ENCODE measurements around the gene PHF11.

DNA sequence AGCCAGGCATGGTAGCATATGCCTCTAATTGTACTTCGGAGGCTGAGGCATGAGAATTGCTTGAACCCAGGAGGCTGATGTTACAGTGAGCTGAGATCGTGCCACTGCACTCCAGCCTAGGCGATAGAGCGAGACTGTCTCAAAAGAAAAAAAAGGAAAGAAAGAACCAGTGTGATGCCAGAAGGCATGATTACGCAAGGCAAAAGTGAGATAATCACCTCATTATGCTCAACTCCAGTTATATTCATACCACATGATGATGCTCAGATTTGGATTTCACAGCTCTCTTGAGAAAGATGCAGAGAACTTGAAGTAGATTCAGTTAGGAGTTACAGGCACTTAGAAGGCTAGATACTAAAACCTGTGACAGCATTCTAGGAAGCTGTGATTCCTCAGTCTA is 67.8 kb downstream of the PHF11 start:
- TF ChIP-seq KDM1A (IDR thresholded peaks at IDR 0.05; ENCODE audit: borderline replicate concordance, low read length) (no peak), EGR1 (IDR thresholded peaks at IDR 0.05; ENCODE audit: borderline replicate concordance, low read depth, low read length) (no peak), SIN3A (conservative IDR thresholded peaks at IDR 0.05 in 1 of 2, IDR thresholded peaks at IDR 0.05 in 1 of 2; ENCODE audit: low read depth in 1 of 2, low read length in 2 of 2) (no peak), SUZ12 (IDR thresholded peaks at IDR 0.05; ENCODE audit: low read length) (no peak), HDAC2 (IDR thresholded peaks at IDR 0.05; ENCODE audit: borderline replicate concordance in 1 of 2, low read depth in 2 of 2, low read length in 2 of 2) (no peak), USF2 (IDR thresholded peaks at IDR 0.05; ENCODE audit: low read length) (no peak), TCF12 (IDR thresholded peaks at IDR 0.05; ENCODE audit: low read depth, low read length) (no peak)
- TF ChIP-seq, protein P1, sequence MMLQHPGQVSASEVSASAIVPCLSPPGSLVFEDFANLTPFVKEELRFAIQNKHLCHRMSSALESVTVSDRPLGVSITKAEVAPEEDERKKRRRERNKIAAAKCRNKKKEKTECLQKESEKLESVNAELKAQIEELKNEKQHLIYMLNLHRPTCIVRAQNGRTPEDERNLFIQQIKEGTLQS (IDR thresholded peaks at IDR 0.05; ENCODE audit: insufficient read depth, low read depth, low read length) = no peak
- TF ChIP-seq, protein P2, sequence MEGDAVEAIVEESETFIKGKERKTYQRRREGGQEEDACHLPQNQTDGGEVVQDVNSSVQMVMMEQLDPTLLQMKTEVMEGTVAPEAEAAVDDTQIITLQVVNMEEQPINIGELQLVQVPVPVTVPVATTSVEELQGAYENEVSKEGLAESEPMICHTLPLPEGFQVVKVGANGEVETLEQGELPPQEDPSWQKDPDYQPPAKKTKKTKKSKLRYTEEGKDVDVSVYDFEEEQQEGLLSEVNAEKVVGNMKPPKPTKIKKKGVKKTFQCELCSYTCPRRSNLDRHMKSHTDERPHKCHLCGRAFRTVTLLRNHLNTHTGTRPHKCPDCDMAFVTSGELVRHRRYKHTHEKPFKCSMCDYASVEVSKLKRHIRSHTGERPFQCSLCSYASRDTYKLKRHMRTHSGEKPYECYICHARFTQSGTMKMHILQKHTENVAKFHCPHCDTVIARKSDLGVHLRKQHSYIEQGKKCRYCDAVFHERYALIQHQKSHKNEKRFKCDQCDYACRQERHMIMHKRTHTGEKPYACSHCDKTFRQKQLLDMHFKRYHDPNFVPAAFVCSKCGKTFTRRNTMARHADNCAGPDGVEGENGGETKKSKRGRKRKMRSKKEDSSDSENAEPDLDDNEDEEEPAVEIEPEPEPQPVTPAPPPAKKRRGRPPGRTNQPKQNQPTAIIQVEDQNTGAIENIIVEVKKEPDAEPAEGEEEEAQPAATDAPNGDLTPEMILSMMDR (IDR thresholded peaks at IDR 0.05; ENCODE audit: control extremely low read depth in 1 of 3, insufficient read depth in 1 of 3, low read depth in 1 of 3, low read length in 3 of 3) = no peak
- TF ChIP-seq, protein P3, sequence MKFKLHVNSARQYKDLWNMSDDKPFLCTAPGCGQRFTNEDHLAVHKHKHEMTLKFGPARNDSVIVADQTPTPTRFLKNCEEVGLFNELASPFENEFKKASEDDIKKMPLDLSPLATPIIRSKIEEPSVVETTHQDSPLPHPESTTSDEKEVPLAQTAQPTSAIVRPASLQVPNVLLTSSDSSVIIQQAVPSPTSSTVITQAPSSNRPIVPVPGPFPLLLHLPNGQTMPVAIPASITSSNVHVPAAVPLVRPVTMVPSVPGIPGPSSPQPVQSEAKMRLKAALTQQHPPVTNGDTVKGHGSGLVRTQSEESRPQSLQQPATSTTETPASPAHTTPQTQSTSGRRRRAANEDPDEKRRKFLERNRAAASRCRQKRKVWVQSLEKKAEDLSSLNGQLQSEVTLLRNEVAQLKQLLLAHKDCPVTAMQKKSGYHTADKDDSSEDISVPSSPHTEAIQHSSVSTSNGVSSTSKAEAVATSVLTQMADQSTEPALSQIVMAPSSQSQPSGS (IDR thresholded peaks at IDR 0.05; ENCODE audit: low read length) = no peak
